ENCODE measurements around the gene NIN. TPM values are rescaled to one million over a fixed set of nuclear protein-coding genes. Genes with fewer than 3 reads are reported as not detected.

The NIN gene
- total RNA-seq, result 25.2 TPM

GRCh38 chr14:50830932-50831725 lies at the start of gene NIN:
NIN (minus strand) TSS chr14:50831162; CDS start chr14:50822056, 9,106 bp downstream.
- Histone ChIP-seq H3K9me3 (no peaks in the 10 kb centered on the region), H3K27me3 (no peaks in the 10 kb centered on the region), H3K4me1 (peaks cover 0 to 12% of the 10 kb centered on the region in 2 donors), H3K4me3 (peak within 1 kb of the TSS; percentile 79 to 95), H3K27ac (peak within 1 kb of the TSS; percentile 87 to 92), H3K36me3 (no peaks in the 10 kb centered on the region)
- intact Hi-C loops (cut with DNase I), result loop anchor here (2.0 kb wide), 2 partner anchors 26 to 28 kb away; no protein-coding TSS in a partner anchor
- no peak for TF ChIP-seq CTCF (IDR thresholded peaks at IDR 0.05)
- DNase-seq (ENCODE audit: low spot score in 2 of 2), result peak in 1 of 2 donors; percentile 84

GRCh38 chr14:50875359-50876070 lies 44.6 kb upstream of the NIN start:
- H3K27ac ChIP-seq, result no peak overlapping the region
- TF ChIP-seq CTCF (IDR thresholded peaks at IDR 0.05), result no peak
- no peaks in the 10 kb centered on the region for H3K4me1 ChIP-seq
- DNase-seq (ENCODE audit: low spot score in 2 of 2), result no peak
- H3K9me3 ChIP-seq, result no peaks in the 10 kb centered on the region
- no peaks in the 10 kb centered on the region for H3K27me3 ChIP-seq
- intact Hi-C loops (cut with DNase I), result no loop called here
- no peak overlapping the region for H3K4me3 ChIP-seq
- H3K36me3 ChIP-seq, result no peaks in the 10 kb centered on the region

DNA sequence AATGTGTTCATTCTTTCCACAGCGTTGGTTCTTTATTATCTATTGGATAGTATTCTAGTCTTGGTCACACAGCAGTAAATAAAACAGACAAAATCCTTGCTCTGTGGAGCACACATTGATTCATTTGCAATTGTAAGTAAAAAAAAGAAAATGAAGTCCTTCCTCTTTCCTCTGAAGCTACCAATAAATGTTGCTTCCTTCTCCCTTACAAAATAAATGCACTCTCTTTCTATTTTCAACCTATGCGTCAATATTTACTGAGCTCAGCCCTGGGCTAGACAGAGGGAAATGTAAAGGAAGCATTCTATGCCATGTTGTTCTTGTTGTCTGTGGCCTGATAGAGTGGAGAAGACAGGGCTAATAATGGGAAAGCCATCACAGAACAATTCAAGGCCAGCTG lies 43.8 kb upstream of the NIN start:
- Histone ChIP-seq H3K27ac (no peak overlapping the region), H3K9me3 (no peaks in the 10 kb centered on the region), H3K4me3 (no peak overlapping the region), H3K36me3 (no peaks in the 10 kb centered on the region), H3K27me3 (no peaks in the 10 kb centered on the region), H3K4me1 (no peaks in the 10 kb centered on the region)
- intact Hi-C loops (cut with DNase I), result no loop called here
- no peak for DNase-seq (ENCODE audit: low spot score in 2 of 2)
- TF ChIP-seq CTCF (IDR thresholded peaks at IDR 0.05), result no peak

DNA sequence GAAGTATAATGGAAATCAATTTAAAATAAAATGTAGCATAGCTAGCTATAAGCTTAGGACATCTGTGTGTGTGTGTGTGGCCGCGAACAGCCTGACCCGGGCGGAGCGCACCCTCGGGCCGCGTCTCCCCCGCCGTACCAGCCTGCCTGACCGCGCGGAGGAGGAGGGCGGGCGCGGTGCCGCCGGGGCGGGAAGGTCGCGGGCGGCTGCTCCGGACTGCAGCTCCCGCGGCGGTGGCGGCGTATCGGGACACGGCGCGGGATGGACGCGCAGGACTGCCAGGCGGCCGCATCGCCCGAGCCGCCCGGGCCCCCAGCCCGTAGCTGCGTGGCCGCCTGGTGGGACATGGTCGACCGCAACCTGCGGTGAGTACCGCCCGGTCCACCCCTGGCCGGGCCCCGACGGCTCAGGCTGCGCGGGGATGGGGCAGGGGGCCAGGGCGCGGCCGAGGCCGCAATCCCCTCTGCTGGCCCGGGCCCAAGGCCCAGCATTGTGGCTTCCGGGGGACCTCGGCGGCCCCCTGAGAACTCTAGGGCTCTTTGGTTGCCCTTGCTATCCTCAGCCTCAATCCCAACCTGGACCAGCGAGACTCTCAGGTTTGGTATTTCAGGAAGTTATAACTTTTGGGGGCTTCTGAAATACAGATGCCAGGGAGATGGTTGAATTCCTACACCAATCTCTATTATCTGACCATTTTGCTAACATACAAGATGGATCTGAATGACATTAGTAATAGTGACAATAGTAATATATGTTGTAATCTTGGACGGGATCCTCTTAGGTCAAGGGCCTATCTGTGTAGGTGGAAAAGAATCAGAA lies 41.2 kb upstream of the NIN start, which contains the start of gene ABHD12B:
TSS of gene ABHD12B (plus strand) at position 140 of the 819 bp plus-strand sequence. CDS start at position 262, 122 bp downstream.
- H3K4me3 ChIP-seq, result peak within 1 kb of the TSS; percentile 31 to 53
- DNase-seq (ENCODE audit: low spot score in 2 of 2), result no peak
- no peaks in the 10 kb centered on the region for H3K4me1 ChIP-seq
- no peaks in the 10 kb centered on the region for H3K27me3 ChIP-seq
- H3K27ac ChIP-seq, result no peak within 1 kb of the TSS
- TF ChIP-seq CTCF (IDR thresholded peaks at IDR 0.05), result no peak
- H3K9me3 ChIP-seq, result no peaks in the 10 kb centered on the region
- H3K36me3 ChIP-seq, result no peaks in the 10 kb centered on the region
- intact Hi-C loops (cut with DNase I), result no loop called here

DNA sequence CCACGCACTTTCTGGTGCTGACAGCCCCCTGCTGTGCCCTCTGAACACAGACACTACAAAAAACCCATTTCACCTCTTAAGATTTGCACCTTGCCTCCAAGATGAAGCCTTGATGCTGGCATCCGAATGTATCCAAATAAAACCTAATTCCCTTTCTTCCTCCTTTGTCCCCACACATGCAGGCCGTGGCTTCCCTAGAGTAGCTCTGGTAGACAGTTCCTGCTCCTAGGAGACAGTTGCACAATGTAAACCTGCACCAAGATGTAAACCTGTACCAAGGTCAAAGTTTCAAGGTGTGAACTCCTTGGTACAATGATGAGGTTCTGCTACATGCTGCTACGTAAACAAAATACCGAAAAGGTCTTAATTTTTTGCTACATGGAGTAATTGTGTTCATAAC lies 40.3 kb upstream of the NIN start:
- DNase-seq (ENCODE audit: low spot score in 2 of 2), result no peak
- H3K27ac ChIP-seq, result no peak overlapping the region
- no peaks in the 10 kb centered on the region for H3K4me1 ChIP-seq
- TF ChIP-seq CTCF (IDR thresholded peaks at IDR 0.05), result no peak
- intact Hi-C loops (cut with DNase I), result no loop called here
- H3K9me3 ChIP-seq, result no peaks in the 10 kb centered on the region
- H3K4me3 ChIP-seq, result no peak overlapping the region
- H3K36me3 ChIP-seq, result no peaks in the 10 kb centered on the region
- no peaks in the 10 kb centered on the region for H3K27me3 ChIP-seq

All from ascending aorta (tissue), 2 donors.